ENCODE results near the gene DDI2. TPM values are rescaled to one million over a fixed set of nuclear protein-coding genes. Genes with fewer than 3 reads are reported as not detected.
"Not testable (repeated sequence)": the region's sequence is repeated elsewhere in the genome, so short reads cannot be mapped to it uniquely, and the experiment has no call there.

Gene DDI2
- total and polyA plus RNA-seq, 2 donors (not counting 3 experiments of a cell fraction or from before 2014, with no cell fraction given), result 5.4 to 35.2 TPM

GRCh38 chr1:15604400-15604799 lies 12.9 kb upstream of the DDI2 start:
- H3K27me3 ChIP-seq (ENCODE audit: control insufficient read depth in 2 of 2, insufficient read depth in 2 of 2, low read length in 2 of 2); BruUV-seq (replicated peaks); H3K9me1 ChIP-seq (replicated peaks; ENCODE audit: control insufficient read depth, extremely low read depth, insufficient read depth, low read length); H3K4me3 ChIP-seq (replicated peaks in 1 of 3; ENCODE audit: insufficient read depth in 1 of 3, low read depth in 1 of 3, low read length in 3 of 3); H3K36me3 ChIP-seq (ENCODE audit: control insufficient read depth in 2 of 2, extremely low read depth in 1 of 2, insufficient read depth in 2 of 2, low read length in 2 of 2); H3K4me2 ChIP-seq (ENCODE audit: insufficient read depth, low read length); POLR2A ChIA-PET; H3K4me1 ChIP-seq (ENCODE audit: control insufficient read depth, extremely low read depth, insufficient read depth, low read length); H3K27ac ChIP-seq (ENCODE audit: insufficient read depth, low read depth, low read length); FAIRE-seq; DNase-seq (ENCODE audit: low read depth, low spot score); H3K9me3 ChIP-seq (replicated peaks; ENCODE audit: control insufficient read depth, insufficient read depth, low read length); dilution Hi-C loops (cut with MboI; ENCODE audit: extremely low pct_ligation_motif_present, low sequenced_read_pairs); H3K9ac ChIP-seq (replicated peaks; ENCODE audit: extremely low read depth, insufficient read depth, low read length); H2AFZ ChIP-seq (ENCODE audit: low read depth, low read length); H3K79me2 ChIP-seq (ENCODE audit: control insufficient read depth, insufficient read depth, low read length); intact Hi-C loops (cut with micrococcal nuclease); H4K20me1 ChIP-seq (replicated peaks; ENCODE audit: control insufficient read depth, extremely low read depth, insufficient read depth, low read length): not testable (repeated sequence)
- CTCF ChIA-PET, result interaction anchor here (1.2 kb wide), 2 partner anchors 8 to 11 kb away, joined by 4 to 5 read pairs; no protein-coding TSS in a partner anchor

GRCh38 chr1:15605398-15606383 lies 11.6 kb upstream of the DDI2 start:
- Histone ChIP-seq H3K9me3 (replicated peaks; ENCODE audit: control insufficient read depth, insufficient read depth, low read length) (no peaks in the 10 kb centered on the region), H3K27ac (ENCODE audit: insufficient read depth, low read depth, low read length) (no peak overlapping the region), H3K9me1 (replicated peaks; ENCODE audit: control insufficient read depth, extremely low read depth, insufficient read depth, low read length) (no peaks in the 10 kb centered on the region), H3K4me3 (replicated peaks in 1 of 3; ENCODE audit: insufficient read depth in 1 of 3, low read depth in 1 of 3, low read length in 3 of 3) (no peak overlapping the region), H4K20me1 (replicated peaks; ENCODE audit: control insufficient read depth, extremely low read depth, insufficient read depth, low read length) (no peaks in the 10 kb centered on the region), H3K4me2 (ENCODE audit: insufficient read depth, low read length) (no peak overlapping the region), H2AFZ (ENCODE audit: low read depth, low read length) (no peak overlapping the region), H3K79me2 (ENCODE audit: control insufficient read depth, insufficient read depth, low read length) (no peaks in the 10 kb centered on the region), H3K4me1 (ENCODE audit: control insufficient read depth, extremely low read depth, insufficient read depth, low read length) (peaks cover 8% of the 10 kb centered on the region), H3K9ac (replicated peaks; ENCODE audit: extremely low read depth, insufficient read depth, low read length) (no peak overlapping the region), H3K36me3 (ENCODE audit: control insufficient read depth in 2 of 2, extremely low read depth in 1 of 2, insufficient read depth in 2 of 2, low read length in 2 of 2) (no peaks in the 10 kb centered on the region), H3K27me3 (ENCODE audit: control insufficient read depth in 2 of 2, insufficient read depth in 2 of 2, low read length in 2 of 2) (peaks cover 0 to 2% of the 10 kb centered on the region in 2 experiments)
- POLR2A ChIA-PET, result no interaction called here
- CTCF ChIA-PET, result no interaction called here
- intact Hi-C loops (cut with micrococcal nuclease), result no loop called here
- TF ChIP-seq MAX (IDR thresholded peaks at IDR 0.05; ENCODE audit: insufficient read depth, insufficient read length) (no peak), GATA2 (IDR thresholded peaks at IDR 0.05; ENCODE audit: insufficient read depth, insufficient read length, low read depth, low read length) (no peak), CTCF (IDR thresholded peaks at IDR 0.05; ENCODE audit: extremely low read depth in 1 of 2, insufficient read depth in 1 of 2, low read depth in 1 of 2, low read length in 2 of 2) (no peak), FOS (IDR thresholded peaks at IDR 0.05; ENCODE audit: borderline replicate concordance, insufficient read depth, low read length) (no peak), EZH2 (IDR thresholded peaks at IDR 0.05; ENCODE audit: borderline replicate concordance, low read depth, low read length, severe bottlenecking) (no peak), JUN (IDR thresholded peaks at IDR 0.05; ENCODE audit: borderline replicate concordance, insufficient read depth, insufficient read length, low read depth) (no peak), POLR2AphosphoS5 (IDR thresholded peaks at IDR 0.05; ENCODE audit: insufficient read depth, low read depth, low read length) (no peak), MYC (IDR thresholded peaks at IDR 0.05; ENCODE audit: low read depth, low read length) (no peak), POLR2A (IDR thresholded peaks at IDR 0.05; ENCODE audit: low read depth, low read length) (no peak)
- no peak for FAIRE-seq
- DNase-seq (ENCODE audit: low read depth, low spot score), result no peak
- dilution Hi-C loops (cut with MboI; ENCODE audit: extremely low pct_ligation_motif_present, low sequenced_read_pairs), result no loop called here
- BruUV-seq (replicated peaks), result no TSS peak
